ENCODE results near the gene PELI3.

PELI3 gene

GRCh38 chr11:66495401-66495854 is 28.7 kb downstream of the PELI3 start:
- Histone ChIP-seq H3K27me3 (ENCODE audit: control insufficient read depth in 1 of 2, insufficient read depth in 2 of 2, low read length in 2 of 2) (no peaks in the 10 kb centered on the region), H3K9ac (ENCODE audit: low read depth in 1 of 2, low read length in 2 of 2) (no peak overlapping the region), H3K4me1 (ENCODE audit: control insufficient read depth in 1 of 2, insufficient read depth in 2 of 2, low read length in 2 of 2) (peaks cover 16% of the 10 kb centered on the region in 2 donors), H3K9me3 (ENCODE audit: control insufficient read depth in 1 of 2, low read length in 2 of 2) (no peaks in the 10 kb centered on the region), H3K4me3 (ENCODE audit: low read depth in 1 of 2, low read length in 2 of 2) (no peak overlapping the region), H3K27ac (ENCODE audit: low read depth, low read length) (no peak overlapping the region), H3K36me3 (ENCODE audit: control insufficient read depth in 1 of 2, insufficient read depth in 2 of 2, low read length in 2 of 2) (peaks cover 4 to 55% of the 10 kb centered on the region in 2 donors)

- no peaks in the 10 kb centered on the region for H3K27me3 ChIP-seq (ENCODE audit: control insufficient read depth in 1 of 2, insufficient read depth in 2 of 2, low read length in 2 of 2)
- no peak overlapping the region for H3K27ac ChIP-seq (ENCODE audit: low read depth, low read length)
- peaks cover 4 to 49% of the 10 kb centered on the region in 2 donors for H3K36me3 ChIP-seq (ENCODE audit: control insufficient read depth in 1 of 2, insufficient read depth in 2 of 2, low read length in 2 of 2)
- H3K4me3 ChIP-seq (ENCODE audit: low read depth in 1 of 2, low read length in 2 of 2), result no peak overlapping the region
- peaks cover 15 to 16% of the 10 kb centered on the region in 2 donors for H3K4me1 ChIP-seq (ENCODE audit: control insufficient read depth in 1 of 2, insufficient read depth in 2 of 2, low read length in 2 of 2)
- no peak overlapping the region for H3K9ac ChIP-seq (ENCODE audit: low read depth in 1 of 2, low read length in 2 of 2)
- no peaks in the 10 kb centered on the region for H3K9me3 ChIP-seq (ENCODE audit: control insufficient read depth in 1 of 2, low read length in 2 of 2)
Measured at GRCh38 chr11:66497206-66497605, 30.5 kb downstream of the PELI3 start.

- H3K27ac ChIP-seq (ENCODE audit: low read depth, low read length), result no peak overlapping the region
- no peaks in the 10 kb centered on the region for H3K9me3 ChIP-seq (ENCODE audit: control insufficient read depth in 1 of 2, low read length in 2 of 2)
- peaks cover 2 to 5% of the 10 kb centered on the region in 2 donors for H3K4me1 ChIP-seq (ENCODE audit: control insufficient read depth in 1 of 2, insufficient read depth in 2 of 2, low read length in 2 of 2)
- peaks cover 7 to 39% of the 10 kb centered on the region in 2 donors for H3K36me3 ChIP-seq (ENCODE audit: control insufficient read depth in 1 of 2, insufficient read depth in 2 of 2, low read length in 2 of 2)
- no peak overlapping the region for H3K9ac ChIP-seq (ENCODE audit: low read depth in 1 of 2, low read length in 2 of 2)
- no peak overlapping the region for H3K4me3 ChIP-seq (ENCODE audit: low read depth in 1 of 2, low read length in 2 of 2)
- no peaks in the 10 kb centered on the region for H3K27me3 ChIP-seq (ENCODE audit: control insufficient read depth in 1 of 2, insufficient read depth in 2 of 2, low read length in 2 of 2)
Measured at GRCh38 chr11:66498506-66498905, 31.8 kb downstream of the PELI3 start.

GRCh38 chr11:66505276-66505816 is 38.6 kb downstream of the PELI3 start:
- Histone ChIP-seq H3K4me1 (ENCODE audit: control insufficient read depth in 1 of 2, insufficient read depth in 2 of 2, low read length in 2 of 2) (peaks cover 3% of the 10 kb centered on the region in 2 donors), H3K36me3 (ENCODE audit: control insufficient read depth in 1 of 2, insufficient read depth in 2 of 2, low read length in 2 of 2) (peaks cover 15 to 40% of the 10 kb centered on the region in 2 donors), H3K27ac (ENCODE audit: low read depth, low read length) (no peak overlapping the region), H3K4me3 (ENCODE audit: low read depth in 1 of 2, low read length in 2 of 2) (no peak overlapping the region), H3K9ac (ENCODE audit: low read depth in 1 of 2, low read length in 2 of 2) (no peak overlapping the region), H3K9me3 (ENCODE audit: control insufficient read depth in 1 of 2, low read length in 2 of 2) (no peaks in the 10 kb centered on the region), H3K27me3 (ENCODE audit: control insufficient read depth in 1 of 2, insufficient read depth in 2 of 2, low read length in 2 of 2) (no peaks in the 10 kb centered on the region)

GRCh38 chr11:66509131-66509561 is 42.4 kb downstream of the PELI3 start:
- peaks cover 12 to 37% of the 10 kb centered on the region in 2 donors for H3K36me3 ChIP-seq (ENCODE audit: control insufficient read depth in 1 of 2, insufficient read depth in 2 of 2, low read length in 2 of 2)
- H3K9me3 ChIP-seq (ENCODE audit: control insufficient read depth in 1 of 2, low read length in 2 of 2), result no peaks in the 10 kb centered on the region
- no peak overlapping the region for H3K4me3 ChIP-seq (ENCODE audit: low read depth in 1 of 2, low read length in 2 of 2)
- no peak overlapping the region for H3K9ac ChIP-seq (ENCODE audit: low read depth in 1 of 2, low read length in 2 of 2)
- H3K4me1 ChIP-seq (ENCODE audit: control insufficient read depth in 1 of 2, insufficient read depth in 2 of 2, low read length in 2 of 2), result peaks cover 11 to 14% of the 10 kb centered on the region in 2 donors
- no peak overlapping the region for H3K27ac ChIP-seq (ENCODE audit: low read depth, low read length)
- H3K27me3 ChIP-seq (ENCODE audit: control insufficient read depth in 1 of 2, insufficient read depth in 2 of 2, low read length in 2 of 2), result no peaks in the 10 kb centered on the region

GRCh38 chr11:66510271-66510989 is 43.7 kb downstream of the PELI3 start, which contains the start of gene BBS1:
Gene BBS1 (plus strand): TSS chr11:66510635. CDS start chr11:66510660, 25 bp downstream.
- H3K9me3 ChIP-seq (ENCODE audit: control insufficient read depth in 1 of 2, low read length in 2 of 2), result no peaks in the 10 kb centered on the region
- peaks cover 0 to 30% of the 10 kb centered on the region in 2 donors for H3K36me3 ChIP-seq (ENCODE audit: control insufficient read depth in 1 of 2, insufficient read depth in 2 of 2, low read length in 2 of 2)
- peak within 1 kb of the TSS; percentile 99 for H3K4me3 ChIP-seq (ENCODE audit: low read depth in 1 of 2, low read length in 2 of 2)
- no peaks in the 10 kb centered on the region for H3K27me3 ChIP-seq (ENCODE audit: control insufficient read depth in 1 of 2, insufficient read depth in 2 of 2, low read length in 2 of 2)
- H3K27ac ChIP-seq (ENCODE audit: low read depth, low read length), result no peak within 1 kb of the TSS
- peaks cover 11 to 14% of the 10 kb centered on the region in 2 donors for H3K4me1 ChIP-seq (ENCODE audit: control insufficient read depth in 1 of 2, insufficient read depth in 2 of 2, low read length in 2 of 2)
- H3K9ac ChIP-seq (ENCODE audit: low read depth in 1 of 2, low read length in 2 of 2), result peak within 1 kb of the TSS; percentile 75 to 81

- Histone ChIP-seq H3K27ac (ENCODE audit: low read depth, low read length) (no peak overlapping the region), H3K9ac (ENCODE audit: low read depth in 1 of 2, low read length in 2 of 2) (peak overlapping the region; percentile 75 to 81), H3K4me3 (ENCODE audit: low read depth in 1 of 2, low read length in 2 of 2) (peak overlapping the region; percentile 99), H3K4me1 (ENCODE audit: control insufficient read depth in 1 of 2, insufficient read depth in 2 of 2, low read length in 2 of 2) (peaks cover 11 to 14% of the 10 kb centered on the region in 2 donors), H3K36me3 (ENCODE audit: control insufficient read depth in 1 of 2, insufficient read depth in 2 of 2, low read length in 2 of 2) (peaks cover 0 to 28% of the 10 kb centered on the region in 2 donors), H3K9me3 (ENCODE audit: control insufficient read depth in 1 of 2, low read length in 2 of 2) (no peaks in the 10 kb centered on the region), H3K27me3 (ENCODE audit: control insufficient read depth in 1 of 2, insufficient read depth in 2 of 2, low read length in 2 of 2) (no peaks in the 10 kb centered on the region)
Measured at GRCh38 chr11:66510990-66511339, 44.3 kb downstream of the PELI3 start.

- peaks cover 15 to 42% of the 10 kb centered on the region in 2 donors for H3K36me3 ChIP-seq (ENCODE audit: control insufficient read depth in 1 of 2, insufficient read depth in 2 of 2, low read length in 2 of 2)
- no peaks in the 10 kb centered on the region for H3K27me3 ChIP-seq (ENCODE audit: control insufficient read depth in 1 of 2, insufficient read depth in 2 of 2, low read length in 2 of 2)
- H3K4me3 ChIP-seq (ENCODE audit: low read depth in 1 of 2, low read length in 2 of 2), result no peak overlapping the region
- no peaks in the 10 kb centered on the region for H3K4me1 ChIP-seq (ENCODE audit: control insufficient read depth in 1 of 2, insufficient read depth in 2 of 2, low read length in 2 of 2)
- H3K9ac ChIP-seq (ENCODE audit: low read depth in 1 of 2, low read length in 2 of 2), result no peak overlapping the region
- no peak overlapping the region for H3K27ac ChIP-seq (ENCODE audit: low read depth, low read length)
- no peaks in the 10 kb centered on the region for H3K9me3 ChIP-seq (ENCODE audit: control insufficient read depth in 1 of 2, low read length in 2 of 2)
Measured at GRCh38 chr11:66523611-66524010, 56.9 kb downstream of the PELI3 start.

GRCh38 chr11:66524304-66525040 is 57.8 kb downstream of the PELI3 start:
- Histone ChIP-seq H3K27me3 (ENCODE audit: control insufficient read depth in 1 of 2, insufficient read depth in 2 of 2, low read length in 2 of 2) (no peaks in the 10 kb centered on the region), H3K36me3 (ENCODE audit: control insufficient read depth in 1 of 2, insufficient read depth in 2 of 2, low read length in 2 of 2) (peaks cover 15 to 38% of the 10 kb centered on the region in 2 donors), H3K27ac (ENCODE audit: low read depth, low read length) (no peak overlapping the region), H3K9me3 (ENCODE audit: control insufficient read depth in 1 of 2, low read length in 2 of 2) (no peaks in the 10 kb centered on the region), H3K9ac (ENCODE audit: low read depth in 1 of 2, low read length in 2 of 2) (no peak overlapping the region), H3K4me1 (ENCODE audit: control insufficient read depth in 1 of 2, insufficient read depth in 2 of 2, low read length in 2 of 2) (no peaks in the 10 kb centered on the region), H3K4me3 (ENCODE audit: low read depth in 1 of 2, low read length in 2 of 2) (no peak overlapping the region)
